ENCODE data around the gene TENT4A. TPM values are rescaled to one million over a fixed set of nuclear protein-coding genes. Genes with fewer than 3 reads are reported as not detected.
A peak's percentile ranks its signal among the peaks of the same experiment; 100 is the strongest.

The TENT4A gene
- total and polyA plus RNA-seq, 10 of the 15 experiments (the other 5 are each of a cell fraction or from before 2014, with no cell fraction given): 1.4 to 30.6 (median 12.5) TPM

DNA sequence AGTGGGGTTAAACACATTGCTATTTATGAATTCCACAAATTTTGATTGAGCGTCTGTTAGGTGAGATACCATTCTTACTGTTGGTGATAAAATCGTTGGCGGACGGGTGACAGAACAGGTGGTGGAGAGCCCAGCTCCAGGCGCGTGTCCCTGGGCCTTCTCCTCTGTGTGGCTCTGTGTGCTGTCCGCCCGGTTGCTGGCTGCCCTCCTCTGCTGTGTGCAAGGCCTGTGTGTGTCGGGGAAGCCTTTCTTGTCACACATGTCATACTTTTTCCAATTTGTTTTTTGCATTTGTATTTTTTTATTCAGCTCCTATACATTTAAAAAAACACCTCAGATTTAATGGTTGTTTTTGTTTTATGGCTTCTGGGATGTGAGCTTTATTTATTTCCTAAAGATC, 33.9 kb downstream of the TENT4A start (continued):
- TF ChIP-seq, protein P1, sequence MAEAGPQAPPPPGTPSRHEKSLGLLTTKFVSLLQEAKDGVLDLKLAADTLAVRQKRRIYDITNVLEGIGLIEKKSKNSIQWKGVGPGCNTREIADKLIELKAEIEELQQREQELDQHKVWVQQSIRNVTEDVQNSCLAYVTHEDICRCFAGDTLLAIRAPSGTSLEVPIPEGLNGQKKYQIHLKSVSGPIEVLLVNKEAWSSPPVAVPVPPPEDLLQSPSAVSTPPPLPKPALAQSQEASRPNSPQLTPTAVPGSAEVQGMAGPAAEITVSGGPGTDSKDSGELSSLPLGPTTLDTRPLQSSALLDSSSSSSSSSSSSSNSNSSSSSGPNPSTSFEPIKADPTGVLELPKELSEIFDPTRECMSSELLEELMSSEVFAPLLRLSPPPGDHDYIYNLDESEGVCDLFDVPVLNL (IDR thresholded peaks at IDR 0.05; ENCODE audit: low read depth, low read length): no peak
- TF ChIP-seq SMAD5 (IDR thresholded peaks at IDR 0.05; ENCODE audit: low read depth) (no peak), ZNF217 (IDR thresholded peaks at IDR 0.05) (no peak), POLR2A (IDR thresholded peaks at IDR 0.05; ENCODE audit: low read depth, low read length) (no peak), HDAC2 (IDR thresholded peaks at IDR 0.05) (no peak), RFX5 (IDR thresholded peaks at IDR 0.05; ENCODE audit: low read depth, low read length) (no peak)

GRCh38 chr5:6748142-6748541, 34.9 kb downstream of the TENT4A start:
- H4K20me1 ChIP-seq (ENCODE audit: control insufficient read depth, insufficient read depth): peaks cover 5% of the 10 kb centered on the region; the same call in 1 of the 2 replicates
- in situ Hi-C loops (cut with MboI) (loop anchor here (10.0 kb wide), 1 partner anchor 1263 kb away; no protein-coding TSS in a partner anchor), intact Hi-C loops (cut with micrococcal nuclease; ENCODE audit: unreplicated experiment) (loop anchor here (10.0 kb wide), 1 partner anchor 1253 kb away; no protein-coding TSS in a partner anchor)
- POLR2A ChIA-PET: no interaction called here
- TF ChIP-seq POLR2A (IDR thresholded peaks at IDR 0.05; ENCODE audit: low read depth, low read length) (peak; percentile 43; the same call in 1 of the 2 replicates), SREBF1 (IDR thresholded peaks at IDR 0.05; ENCODE audit: low read length) (no peak)
- no peaks in the 10 kb centered on the region for H3K27me3 ChIP-seq (replicated peaks in 1 of 2; ENCODE audit: control insufficient read depth in 2 of 2, insufficient read depth in 2 of 2, low read length in 1 of 2)
- no peak overlapping the region for H3K4me2 ChIP-seq (ENCODE audit: control insufficient read depth, insufficient read depth)
- CTCF ChIA-PET: no interaction called here
- no peak overlapping the region for H3K4me3 ChIP-seq
- 91% methylated on average over 11 of the region's 11 CpGs for WGBS (ENCODE audit: insufficient coverage, insufficient replicate concordance, low lambda C conversion rate, missing lambda C conversion rate)
- SMC1A ChIA-PET (ENCODE audit: uncharacterized antibody, unreplicated experiment): no interaction called here
- no peak overlapping the region for H2AFZ ChIP-seq (ENCODE audit: control insufficient read depth, low read depth, low read length)
- no peak overlapping the region for H3K27ac ChIP-seq (ENCODE audit: control insufficient read depth, insufficient read depth)
- peaks cover 8% of the 10 kb centered on the region for H3K79me2 ChIP-seq (ENCODE audit: control insufficient read depth, insufficient read depth, low read length)
- no peaks in the 10 kb centered on the region for H3K4me1 ChIP-seq (ENCODE audit: control insufficient read depth, insufficient read depth, low read length)
- RAD21 ChIA-PET (ENCODE audit: unreplicated experiment): no interaction called here
- H3K36me3 ChIP-seq (ENCODE audit: control insufficient read depth in 2 of 2, insufficient read depth in 2 of 2, low read length in 1 of 2): peaks cover 35 to 51% of the 10 kb centered on the region in 2 experiments
- H3K9ac ChIP-seq (ENCODE audit: control insufficient read depth, insufficient read depth, low read length): no peak overlapping the region
- no TSS peak for BruUV-seq (replicated peaks)
- no peak for FAIRE-seq
- no peak for ATAC-seq
- no peak for DNase-seq (ENCODE audit: low read depth, low spot score)
- H3K9me3 ChIP-seq (replicated peaks; ENCODE audit: control insufficient read depth, insufficient read depth, low read length): no peaks in the 10 kb centered on the region
